ENCODE measurements around the gene NUDT1.
A peak's percentile ranks its signal among the peaks of the same experiment; 100 is the strongest.
"Not testable (repeated sequence)": the region's sequence is repeated elsewhere in the genome, so short reads cannot be mapped to it uniquely, and the experiment has no call there.

The NUDT1 gene

GRCh38 chr7:2264158-2264557, 22.1 kb downstream of the NUDT1 start:
- DNase-seq: no peak

GRCh38 chr7:2266911-2267310, 24.9 kb downstream of the NUDT1 start:
- DNase-seq: no peak

DNA sequence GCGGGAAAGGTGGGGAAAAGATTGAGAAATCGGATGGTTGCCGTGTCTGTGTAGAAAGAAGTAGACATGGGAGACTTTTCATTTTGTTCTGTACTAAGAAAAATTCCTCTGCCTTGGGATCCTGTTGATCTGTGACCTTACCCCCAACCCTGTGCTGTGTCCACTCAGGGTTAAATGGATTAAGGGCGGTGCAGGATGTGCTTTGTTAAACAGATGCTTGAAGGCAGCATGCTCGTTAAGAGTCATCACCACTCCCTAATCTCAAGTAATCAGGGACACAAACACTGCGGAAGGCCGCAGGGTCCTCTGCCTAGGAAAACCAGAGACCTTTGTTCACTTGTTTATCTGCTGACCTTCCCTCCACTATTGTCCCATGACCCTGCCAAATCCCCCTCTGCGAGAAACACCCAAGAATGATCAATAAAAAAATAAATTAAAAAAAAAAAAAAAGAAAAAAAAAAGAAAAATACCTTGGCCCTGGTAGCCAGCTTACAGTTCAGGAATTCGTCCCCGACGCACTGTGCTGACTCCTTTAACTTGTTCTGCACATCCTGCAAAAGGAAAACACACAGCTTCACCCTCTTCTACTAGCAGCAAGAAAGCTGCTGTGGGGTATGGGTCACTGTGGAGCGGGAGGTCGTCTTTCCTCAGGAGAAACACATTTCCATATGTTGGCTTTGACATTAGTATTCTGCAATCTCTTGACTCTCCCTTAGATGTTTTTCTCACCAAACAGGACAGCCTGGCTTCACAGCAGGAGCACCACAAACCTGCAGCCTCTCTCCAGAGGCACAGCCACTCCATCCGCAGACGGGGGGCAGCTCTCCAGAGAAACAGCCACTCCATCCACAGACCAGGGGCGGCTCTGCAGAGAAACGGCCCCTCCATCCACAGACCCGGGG, 27.3 kb downstream of the NUDT1 start:
- not testable (repeated sequence) for DNase-seq

- no peak for DNase-seq
These were observed 28.0 kb downstream of the NUDT1 start for GRCh38 chr7:2269991-2270460.

- no peak for DNase-seq
These were observed 28.5 kb downstream of the NUDT1 start for GRCh38 chr7:2270495-2270894.

DNA sequence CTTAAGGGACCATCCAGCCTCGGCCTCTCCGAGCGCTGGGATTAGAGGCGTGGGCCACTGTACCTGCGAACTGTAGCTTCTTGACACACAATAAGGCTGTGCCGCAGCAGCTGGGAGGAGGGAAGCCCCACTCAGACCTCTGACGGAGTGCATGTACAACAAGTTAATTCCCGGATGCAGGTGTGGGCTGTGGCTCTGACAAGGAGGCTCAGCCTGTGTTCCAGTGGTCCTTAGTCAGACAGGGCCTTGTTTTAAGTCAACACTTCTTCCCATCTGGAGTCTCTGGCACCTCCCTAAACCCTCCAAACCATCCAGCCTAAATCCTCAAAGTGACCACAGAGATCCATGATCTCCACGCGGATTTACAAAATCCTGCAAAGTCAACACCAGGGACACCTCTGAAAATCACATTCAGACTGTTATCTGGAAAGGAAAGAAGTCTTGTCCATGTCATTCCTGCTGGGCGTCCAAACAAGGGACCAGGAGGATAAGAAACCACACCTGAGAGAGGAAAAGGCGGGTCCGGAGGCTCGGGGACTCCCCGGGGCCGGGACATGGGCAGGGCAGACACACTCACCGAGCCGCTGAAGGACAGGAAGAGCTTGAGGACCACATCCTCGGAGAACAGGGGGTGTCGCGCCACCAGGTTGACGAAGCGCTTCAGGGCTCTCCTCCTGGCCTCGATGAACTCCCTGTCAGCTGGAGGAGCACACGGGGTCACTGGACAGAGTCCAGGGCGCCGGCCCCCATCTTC, 29.4 kb downstream of the NUDT1 start:
- no peak for DNase-seq

GRCh38 chr7:2272031-2272430, 30.0 kb downstream of the NUDT1 start:
- peak in 2 of 56 donors; percentile 24 to 28 for DNase-seq

- no peak for DNase-seq
These were observed 31.8 kb downstream of the NUDT1 start for GRCh38 chr7:2273866-2274265.

DNA sequence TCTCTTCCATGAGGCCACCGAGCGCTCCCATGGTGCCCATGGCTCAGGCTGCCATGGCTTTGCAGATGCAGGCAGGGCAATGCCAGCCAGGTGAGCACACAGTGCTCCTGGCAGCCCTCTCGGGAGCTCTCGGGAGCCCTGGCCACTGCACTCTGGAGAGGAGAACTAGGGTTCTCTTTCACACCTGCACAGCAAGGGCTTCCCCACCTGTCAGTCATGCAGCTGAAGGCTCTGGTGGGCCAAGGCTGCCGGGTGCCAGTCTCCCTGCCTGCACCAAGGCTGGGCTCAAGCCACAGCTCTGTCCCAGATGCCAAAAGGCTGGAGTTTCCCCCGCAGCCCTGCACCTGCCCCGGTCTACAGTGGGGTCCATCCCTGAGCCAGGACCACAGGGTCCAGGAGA, 32.6 kb downstream of the NUDT1 start:
- no peak for DNase-seq

DNA sequence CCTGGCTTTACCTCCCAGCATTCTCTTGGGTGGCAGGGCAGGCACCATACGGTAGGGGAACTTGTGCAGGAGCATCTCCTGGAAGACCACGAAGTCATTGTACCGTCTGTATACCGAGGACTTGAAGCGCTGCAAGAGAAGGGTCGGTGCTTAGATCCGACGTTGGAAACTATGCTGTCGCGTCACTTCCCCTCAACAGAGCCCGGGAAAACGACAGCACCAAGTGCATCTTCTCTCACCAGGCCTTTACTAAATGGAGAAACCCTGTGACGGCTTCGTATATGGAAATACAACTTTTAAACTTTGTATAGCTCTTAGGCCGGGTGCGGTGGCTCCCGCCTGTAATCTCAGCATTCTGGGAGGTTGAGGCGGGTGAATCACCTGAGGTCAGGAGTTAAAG, 33.1 kb downstream of the NUDT1 start:
- no peak for DNase-seq

DNA sequence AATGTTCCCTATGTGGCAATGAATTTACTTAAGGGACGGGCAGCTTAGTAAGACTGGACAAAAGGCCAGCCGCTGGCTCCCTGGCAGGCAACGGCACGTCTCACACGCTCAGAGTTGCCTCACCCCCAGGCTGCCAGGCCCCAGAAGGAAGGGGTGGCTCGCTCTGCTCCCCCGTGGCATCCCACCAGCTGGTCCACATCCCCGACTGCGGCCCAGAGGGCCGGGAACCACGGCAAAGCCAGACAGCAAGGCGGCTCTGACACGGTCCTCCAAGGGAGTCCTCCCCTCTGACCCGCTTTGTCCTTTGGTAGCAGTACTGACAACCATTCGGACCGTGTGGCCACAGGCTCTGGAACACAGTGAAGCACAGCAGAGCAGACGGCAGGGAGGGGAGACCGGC, 34.1 kb downstream of the NUDT1 start:
- peak in 7 of 56 donors; percentile 9 to 42 (median 28) for DNase-seq

- DNase-seq: no peak
These were observed 36.0 kb downstream of the NUDT1 start for GRCh38 chr7:2278026-2278425.

DNA sequence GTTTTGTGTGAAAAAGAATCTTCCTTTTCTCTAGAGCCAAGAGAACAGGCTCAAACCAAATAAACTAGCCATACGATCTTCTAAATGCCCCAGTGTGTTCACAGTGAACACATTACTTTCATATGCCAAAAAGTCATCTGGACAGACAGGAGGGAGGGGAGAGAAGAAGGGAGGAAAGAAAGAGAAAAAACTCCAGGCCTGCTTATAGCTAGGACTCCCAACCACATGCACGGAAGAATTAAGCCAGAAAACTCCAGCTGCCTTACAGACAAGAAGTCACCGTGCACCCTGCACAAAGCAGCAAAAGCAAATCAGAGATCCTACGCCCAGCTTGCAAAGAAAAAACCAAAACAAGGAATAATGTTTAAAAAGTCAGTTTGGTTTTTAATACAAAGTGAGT, 37.9 kb downstream of the NUDT1 start:
- no peak for DNase-seq

GRCh38 chr7:2280424-2280823, 38.4 kb downstream of the NUDT1 start:
- DNase-seq: no peak

DNA sequence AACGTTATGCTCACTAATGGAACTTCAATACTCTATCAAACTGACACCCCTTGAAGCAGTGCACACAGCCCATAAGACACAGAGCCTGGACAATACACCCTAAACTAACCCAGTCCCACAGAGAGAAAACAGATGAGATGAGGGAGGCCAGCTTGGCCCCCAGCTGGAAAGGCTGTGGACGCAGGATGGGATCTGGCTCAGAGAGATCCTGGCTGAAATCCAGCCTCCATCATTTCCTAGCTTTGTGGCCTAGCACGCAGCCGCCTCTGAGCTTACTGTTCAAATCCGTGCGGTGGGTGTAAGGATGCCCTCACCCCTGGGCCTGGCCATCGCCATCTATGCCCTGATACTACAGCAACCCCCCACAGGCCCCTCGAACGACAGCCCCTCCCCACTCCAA, 39.5 kb downstream of the NUDT1 start:
- DNase-seq: peak in 5 of 56 donors; percentile 7 to 38 (median 24)

DNA sequence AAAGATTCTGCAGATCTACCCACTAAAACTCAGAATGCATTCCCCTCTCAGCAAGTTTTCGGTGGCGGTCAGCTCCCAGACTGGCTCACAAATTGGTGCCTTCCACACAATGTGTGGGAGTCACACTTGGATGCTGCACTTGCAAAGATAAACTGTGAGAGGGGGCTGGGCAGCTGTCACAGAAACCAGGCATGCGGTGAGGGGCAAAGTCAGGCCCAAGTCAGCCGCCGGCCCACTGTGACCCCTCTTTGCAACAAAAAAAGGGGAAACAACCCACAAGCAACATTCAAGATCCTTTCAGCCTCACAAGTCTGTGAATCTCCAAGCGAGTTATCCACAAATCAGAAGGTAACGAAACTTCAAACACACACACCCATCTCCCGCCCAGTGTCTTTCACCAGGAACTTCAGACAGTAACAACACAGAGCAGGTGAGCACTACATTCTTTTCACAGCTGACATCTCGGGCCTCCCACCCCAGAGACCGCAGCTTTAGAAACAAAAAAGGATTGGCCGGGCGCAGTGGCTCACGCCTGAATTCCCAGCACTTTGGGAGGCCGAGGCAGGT, 40.2 kb downstream of the NUDT1 start:
- peak in 1 of 56 donors; percentile 12 for DNase-seq

DNA sequence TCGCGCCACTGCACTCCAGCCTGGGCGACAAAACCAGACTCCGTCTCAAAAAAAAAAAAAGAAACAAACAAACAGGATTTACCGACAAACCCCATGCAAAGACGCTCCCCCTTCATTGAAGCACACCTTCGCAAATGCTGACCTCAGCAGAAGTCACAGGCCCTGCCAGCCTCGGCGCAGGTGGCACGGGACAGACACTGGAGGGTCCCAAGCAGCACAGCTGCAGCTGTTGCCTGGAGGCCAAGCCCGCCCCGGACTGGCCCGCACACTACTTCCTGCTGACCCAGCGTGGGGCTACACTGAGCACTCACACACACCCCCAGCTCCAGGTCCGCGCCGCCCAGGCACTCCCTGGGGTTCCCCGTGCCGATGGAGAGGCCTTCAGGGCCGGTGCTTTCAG, 41.0 kb downstream of the NUDT1 start:
- DNase-seq: no peak

GRCh38 chr7:2287745-2288144, 45.7 kb downstream of the NUDT1 start:
- DNase-seq: no peak

GRCh38 chr7:2288503-2288902, 46.5 kb downstream of the NUDT1 start:
- no peak for DNase-seq

- DNase-seq: peak in 7 of 56 donors; percentile 10 to 42 (median 24)
These were observed 47.1 kb downstream of the NUDT1 start for GRCh38 chr7:2289111-2289586.

DNA sequence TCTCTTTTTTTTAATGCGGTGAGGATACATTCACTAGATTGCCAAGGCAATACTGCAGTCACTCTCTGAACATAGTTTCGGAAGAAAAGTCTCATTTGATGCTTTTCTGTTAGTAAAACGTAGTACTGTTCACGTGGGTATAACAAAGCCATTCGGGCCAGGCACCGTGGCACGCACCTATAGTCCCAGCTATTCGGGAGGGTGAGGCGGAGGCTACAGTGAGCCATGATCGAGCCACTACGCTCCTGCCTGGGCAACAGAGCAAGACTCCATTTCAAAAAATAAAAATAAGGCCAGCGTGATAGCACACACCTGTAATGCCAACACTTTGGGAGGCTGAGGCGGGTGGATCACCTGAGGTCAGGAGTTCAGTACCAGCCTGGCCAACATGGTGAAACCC, 47.6 kb downstream of the NUDT1 start:
- DNase-seq: no peak

GRCh38 chr7:2290877-2291276, 48.9 kb downstream of the NUDT1 start:
- DNase-seq: no peak
